Uterus (tissue), 2 donors: ENCODE data around the gene CLCN3.

Experiments
- CTCF ChIP-seq, 4 experiments: fragments of 200-600 bp in 2 of 4; fragments of 450-650 bp in 2 of 4; sonication (generic) in 2 of 4; IDR thresholded peaks; one replicate each; pipeline ENCODE4 v1.5.1; 2016 to 2019; ENCODE audit warnings: antibody characterized with exemption in 4 of 4, mild to moderate bottlenecking in 2 of 4, moderate library complexity in 1 of 4
- POLR2A ChIP-seq, 2 donors: fragments of 450-650 bp; IDR thresholded peaks; one replicate each; pipeline ENCODE4 v1.6.1; 2016; ENCODE audit warnings: antibody characterized with exemption in 2 of 2, mild to moderate bottlenecking in 1 of 2, moderate library complexity in 1 of 2

- TF ChIP-seq CTCF (IDR thresholded peaks at IDR 0.05) (no peak), POLR2A (IDR thresholded peaks at IDR 0.05) (no peak)
Measured at GRCh38 chr4:169622566-169622965, 2.2 kb downstream of the CLCN3 start.
